SK-N-SH (cell line): ENCODE results near the gene DZIP1. TPM values are rescaled to one million over a fixed set of nuclear protein-coding genes. Genes with fewer than 3 reads are reported as not detected.
A peak's percentile ranks its signal among the peaks of the same experiment; 100 is the strongest.
"Not testable (repeated sequence)": the region's sequence is repeated elsewhere in the genome, so short reads cannot be mapped to it uniquely, and the experiment has no call there.

Experiments used
- CTCF ChIA-PET: fragments of 300-600, 350-600 bp; formaldehyde crosslinking; extraction: SDS; loops from one replicate; lab custom pipeline; 2021; lab: Yijun Ruan, JAX
- POLR2A ChIA-PET: fragments of 350-600 bp; sonication (Branson Sonifier 250); formaldehyde crosslinking; extraction: SDS; loops from one replicate; lab custom pipeline; 2020; ENCODE audit warnings: antibody characterized with exemption, inconsistent platforms; lab: Yijun Ruan, JAX
- DNase-seq: peaks from one replicate; pipeline ENCODE4 v3.0.0; 2012
- H2AFZ ChIP-seq: fragments of 200-600 bp; sonication (generic); 2 replicates; pipeline ENCODE4 v1.8.1; 2016; ENCODE audit warnings: antibody characterized with exemption, mild to moderate bottlenecking, low read depth
- H3F3A ChIP-seq: fragments of 200-600 bp; sonication (generic); replicated peaks from 2 replicates; pipeline ENCODE3; 2016; ENCODE audit warnings: antibody characterized with exemption, mild to moderate bottlenecking; ENCODE audit not compliant: insufficient read depth
- H3K27ac ChIP-seq, 2 experiments: fragments of 200-500 bp in 1 of 2; fragments of 200-600 bp in 1 of 2; sonication (Bioruptor generic) in 1 of 2; sonication (generic), shearing (Covaris generic) in 1 of 2; 2 replicates each; pipeline versions ENCODE4 v1.5.1 to v1.6.1; 2014 to 2016; ENCODE audit warnings: low read depth in 2 of 2, inconsistent platforms in 1 of 2, low read length in 1 of 2, mild to moderate bottlenecking in 1 of 2, mixed read lengths in 1 of 2
- H3K27me3 ChIP-seq: fragments of 200-600 bp; sonication (generic), shearing (Covaris generic); 2 replicates; pipeline ENCODE4 v1.6.1; 2016; ENCODE audit warnings: mixed run types; ENCODE audit not compliant: insufficient read depth
- H3K36me3 ChIP-seq, 2 experiments: fragments of 200-500 bp in 1 of 2; fragments of 200-600 bp in 1 of 2; sonication (Bioruptor generic) in 1 of 2; sonication (generic) in 1 of 2; replicated peaks in 1 of 2; 2 replicates each; pipeline versions ENCODE3 to v1.5.1; 2014 to 2016; ENCODE audit warnings: low read length in 1 of 2, mild to moderate bottlenecking in 1 of 2; ENCODE audit not compliant: insufficient read depth in 2 of 2, control insufficient read depth in 1 of 2
- H3K4me1 ChIP-seq, 2 experiments: fragments of 200-500 bp in 1 of 2; fragments of 200-600 bp in 1 of 2; sonication (Bioruptor generic) in 1 of 2; sonication (generic), shearing (Covaris generic) in 1 of 2; 2 replicates each; pipeline versions ENCODE4 v1.5.1 to v1.6.1; 2014 to 2016; ENCODE audit warnings: low read depth in 1 of 2, low read length in 1 of 2, mixed run types in 1 of 2; ENCODE audit not compliant: insufficient read depth in 2 of 2, control insufficient read depth in 1 of 2
- H3K4me2 ChIP-seq: fragments of 200-600 bp; sonication (generic), shearing (Covaris generic); 2 replicates; pipeline ENCODE4 v1.6.1; 2017; ENCODE audit warnings: mixed run types
- H3K4me3 ChIP-seq, 2 experiments: fragments of 200-500 bp in 1 of 2; fragments of 200-600 bp in 1 of 2; sonication (Bioruptor generic) in 1 of 2; sonication (generic), shearing (Covaris generic) in 1 of 2; 2 replicates each; pipeline versions ENCODE4 v1.5.1 to v1.8.1; 2014 to 2016; ENCODE audit warnings: low read depth in 2 of 2, inconsistent platforms in 1 of 2, low read length in 1 of 2, mild to moderate bottlenecking in 1 of 2, mixed read lengths in 1 of 2, moderate library complexity in 1 of 2
- H3K79me2 ChIP-seq: fragments of 200-600 bp; sonication (generic); 2 replicates; pipeline ENCODE4 v1.8.1; 2017; ENCODE audit warnings: mild to moderate bottlenecking; ENCODE audit not compliant: insufficient read depth
- H3K9ac ChIP-seq: fragments of 200-600 bp; sonication (generic); 2 replicates; pipeline ENCODE4 v1.6.1; 2017; ENCODE audit warnings: mixed run types
- H3K9me2 ChIP-seq: fragments of 200-600 bp; sonication (generic); 2 replicates; pipeline ENCODE4 v1.6.1; 2017; ENCODE audit warnings: mixed run types
- H3K9me3 ChIP-seq: fragments of 200-600 bp; sonication (generic); 2 replicates; pipeline ENCODE4 v1.6.1; 2017; ENCODE audit warnings: mixed run types, mild to moderate bottlenecking, moderate library complexity
- H4K20me1 ChIP-seq: fragments of 200-600 bp; sonication (generic); 2 replicates; pipeline ENCODE4 v1.6.1; 2017; ENCODE audit warnings: mild to moderate bottlenecking, mixed run types; ENCODE audit not compliant: insufficient read depth
- CTCF ChIP-seq: fragments of 200-600 bp; sonication (generic); IDR thresholded peaks from 2 replicates; pipeline ENCODE4 v1.6.1; 2017; ENCODE audit warnings: antibody characterized with exemption, mild to moderate bottlenecking, moderate library complexity
- ELF1 ChIP-seq: IDR thresholded peaks from 2 replicates; pipeline ENCODE4 v1.4.0; 2012
- GATA2 ChIP-seq: sonication (generic); formaldehyde crosslinking; IDR thresholded peaks from 2 replicates; pipeline ENCODE4 v1.5.0; 2020; ENCODE audit warnings: mild to moderate bottlenecking, missing genetic modification reagents
- MXI1 ChIP-seq: IDR thresholded peaks from 2 replicates; pipeline ENCODE4 v1.6.1; 2012; ENCODE audit warnings: mild to moderate bottlenecking, low read depth, low read length, improper control_type of control experiment
- PBX3 ChIP-seq: IDR thresholded peaks from 2 replicates; pipeline ENCODE4; 2012
- RAD21 ChIP-seq: IDR thresholded peaks from 2 replicates; pipeline ENCODE4 v1.6.1; 2012; ENCODE audit warnings: mild to moderate bottlenecking, low read length
- REST ChIP-seq: IDR thresholded peaks from 2 replicates; pipeline ENCODE4 v1.6.1; 2012; ENCODE audit warnings: mild to moderate bottlenecking, low read depth, low read length, moderate library complexity
- SIN3A ChIP-seq: IDR thresholded peaks from 2 replicates; pipeline ENCODE4 v1.6.1; 2012; ENCODE audit warnings: low read depth, mild to moderate bottlenecking, low read length, moderate library complexity, borderline replicate concordance
- SMC3 ChIP-seq: IDR thresholded peaks from 2 replicates; pipeline ENCODE4 v1.6.1; 2012; ENCODE audit warnings: low read depth, low read length, improper control_type of control experiment
- USF1 ChIP-seq: IDR thresholded peaks from 2 replicates; pipeline ENCODE4 v1.4.0; 2012; ENCODE audit warnings: low read depth, borderline replicate concordance
- polyA plus RNA-seq, 3 experiments: library from polyadenylated mRNA; depleted of rRNA; stranded (reverse); fragments of >200 nt; gene quantifications; 2 replicates each; pipeline ENCODE4 v1.2.3, GENCODE V29; 2012

The DZIP1 gene
- polyA plus RNA-seq, 1 of the 3 experiments (the other 2 are of a cell fraction) = 15.0 TPM

DNA sequence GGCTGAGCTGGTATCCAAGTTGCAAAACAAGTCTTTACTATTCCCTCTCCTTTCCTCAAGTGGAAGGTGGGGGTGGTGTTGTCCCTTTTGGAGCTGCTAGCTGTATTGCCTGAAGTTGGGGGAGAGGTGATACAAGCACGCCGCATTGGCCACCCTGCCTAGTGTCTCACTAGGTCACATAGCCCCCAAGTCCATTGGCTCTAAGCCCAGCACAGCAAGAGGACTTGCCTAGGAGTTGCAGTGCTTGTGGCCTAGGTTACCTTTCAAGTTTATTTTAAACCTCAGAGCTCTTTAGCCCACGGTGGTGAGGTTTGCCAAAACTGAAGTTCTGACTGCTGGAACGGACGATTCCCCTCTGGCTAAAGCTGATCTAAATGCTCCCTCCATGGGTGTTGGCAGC lies 27.1 kb upstream of the DZIP1 start (continued):
- TF ChIP-seq PBX3 = no peak

DNA sequence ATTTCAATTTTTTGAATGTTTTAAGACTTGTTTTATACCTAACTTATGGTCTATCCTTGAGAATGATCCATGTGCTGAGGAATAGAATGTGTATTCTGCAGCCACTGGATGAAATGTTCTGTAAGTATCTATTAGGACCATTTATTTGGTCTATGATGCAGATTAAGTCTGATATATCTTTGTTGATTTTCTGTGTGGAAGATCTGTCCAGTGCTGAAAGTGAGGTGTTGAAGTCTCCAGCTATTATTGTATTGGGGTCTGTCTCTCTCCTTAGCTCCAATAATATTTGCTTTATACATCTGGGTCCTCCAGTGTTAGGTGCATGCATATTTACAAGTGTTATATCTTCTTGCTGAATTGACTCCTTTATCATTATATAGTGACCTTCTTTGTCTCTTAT lies 22.7 kb upstream of the DZIP1 start:
- H3K9me3 ChIP-seq, H3F3A ChIP-seq, H3K79me2 ChIP-seq, H3K27ac ChIP-seq, H2AFZ ChIP-seq, H3K4me2 ChIP-seq, H4K20me1 ChIP-seq, H3K36me3 ChIP-seq, H3K9ac ChIP-seq, H3K27me3 ChIP-seq, H3K4me3 ChIP-seq, POLR2A ChIA-PET, DNase-seq, H3K4me1 ChIP-seq, H3K9me2 ChIP-seq: not testable (repeated sequence)
- CTCF ChIA-PET = interaction anchor here (1.2 kb wide), 1 partner anchor 43 kb away, joined by 3 read pairs; no protein-coding TSS in a partner anchor

DNA sequence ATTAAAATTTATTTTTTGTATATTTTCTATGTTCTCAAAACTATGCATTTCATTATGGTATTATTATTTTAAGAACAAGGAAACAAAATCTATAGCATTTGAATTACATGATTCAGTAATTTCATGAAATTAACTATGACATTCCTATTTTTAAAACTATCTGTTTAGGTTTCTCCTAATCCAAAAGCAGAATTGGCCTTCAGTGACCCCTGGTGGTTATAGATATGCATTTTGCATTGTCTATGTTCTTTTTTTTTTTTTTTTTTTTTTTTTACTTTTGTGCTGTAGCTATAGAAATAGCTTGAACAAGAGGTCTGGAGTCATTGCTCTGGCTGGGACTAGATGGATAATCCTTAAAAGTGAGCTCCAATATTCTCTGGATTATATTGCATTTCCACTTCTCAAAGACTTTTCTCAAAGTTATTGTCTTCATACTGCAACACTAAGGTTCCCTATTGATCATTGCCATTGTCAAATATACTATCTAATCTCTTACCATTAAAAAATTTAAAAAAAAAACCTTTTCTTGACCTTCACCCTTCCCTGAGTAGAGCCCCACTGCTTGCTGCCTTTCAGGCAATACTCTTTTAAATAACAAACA lies 16.6 kb upstream of the DZIP1 start:
- peak; percentile 39 for DNase-seq
- Histone ChIP-seq H3K27me3 (no peaks in the 10 kb centered on the region), H3K9me2 (no peaks in the 10 kb centered on the region), H3K79me2 (no peaks in the 10 kb centered on the region), H3K27ac (no peak overlapping the region), H3K9me3 (no peaks in the 10 kb centered on the region), H3K4me1 (no peaks in the 10 kb centered on the region), H3K9ac (no peak overlapping the region), H4K20me1 (no peaks in the 10 kb centered on the region), H2AFZ (no peak overlapping the region), H3K36me3 (no peaks in the 10 kb centered on the region), H3K4me2 (no peak overlapping the region), H3F3A (no peaks in the 10 kb centered on the region), H3K4me3 (no peak overlapping the region)
- CTCF ChIA-PET = interaction anchor here (0.6 to 2.5 kb wide), 22 partner anchors 8 to 472 kb away, joined by 3 to 26 read pairs (median 4); partner anchors contain the start of gene DZIP1
- POLR2A ChIA-PET = no interaction called here
- no peak for TF ChIP-seq ELF1
- peak; percentile 63; the same call in 1 of the 2 replicates for TF ChIP-seq SMC3
- peak; percentile 82 for TF ChIP-seq RAD21
- TF ChIP-seq MXI1 = no peak
- TF ChIP-seq CTCF = peak; percentile 80

DNA sequence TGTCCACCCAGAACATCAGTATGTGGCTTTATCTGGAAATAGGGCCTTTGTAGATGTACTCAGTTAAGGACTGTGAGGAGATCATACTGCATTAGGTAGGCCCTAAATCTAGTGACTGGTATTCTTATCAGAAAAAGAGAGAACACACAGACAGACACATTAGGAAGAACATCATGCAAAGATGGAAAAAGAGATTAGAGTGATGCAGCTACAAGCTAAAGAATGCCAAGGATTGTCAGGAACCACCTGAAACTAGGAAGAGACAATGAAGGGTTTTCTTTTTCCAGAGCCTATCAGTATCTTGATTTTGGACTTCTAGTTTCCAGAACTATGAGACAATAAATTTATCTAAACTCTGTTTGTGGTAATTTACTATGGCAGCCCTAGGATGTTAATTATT lies 15.0 kb upstream of the DZIP1 start:
- Histone ChIP-seq H3K4me2 (no peak overlapping the region), H3K9ac (no peak overlapping the region), H3K36me3 (no peaks in the 10 kb centered on the region), H3K27me3 (no peaks in the 10 kb centered on the region), H3F3A (no peaks in the 10 kb centered on the region), H3K4me1 (no peaks in the 10 kb centered on the region), H3K9me3 (no peaks in the 10 kb centered on the region), H3K79me2 (no peaks in the 10 kb centered on the region), H4K20me1 (no peaks in the 10 kb centered on the region)
- CTCF ChIA-PET = interaction anchor here (1.4 to 2.5 kb wide), 2 partner anchors 35 to 174 kb away, joined by 3 to 26 read pairs; no protein-coding TSS in a partner anchor
- DNase-seq = no peak
- POLR2A ChIA-PET = no interaction called here
- no peak for TF ChIP-seq REST
- TF ChIP-seq GATA2 (CRISPR knock-in tag) = peak; percentile 45
- TF ChIP-seq USF1 = no peak
- no peak for TF ChIP-seq SIN3A
- TF ChIP-seq, all 33 proteins: peak for 1
- H3K27ac ChIP-seq = no peak overlapping the region
- H2AFZ ChIP-seq = no peak overlapping the region
- no peak overlapping the region for H3K4me3 ChIP-seq
- no peaks in the 10 kb centered on the region for H3K9me2 ChIP-seq
